H9 (cell line): ENCODE data around the gene ERMAP. TPM values are rescaled to one million over a fixed set of nuclear protein-coding genes. Genes with fewer than 3 reads are reported as not detected.

ENCODE experiments used
- DNase-seq: peaks from one replicate; pipeline ENCODE4 v3.0.0-alpha.2; 2017
- H2AFZ ChIP-seq: one replicate; pipeline ENCODE4 v1.6.1; 2013; ENCODE audit warnings: mild to moderate bottlenecking, low read length, control low read depth, moderate library complexity
- H2AK5ac ChIP-seq: 2 replicates; pipeline ENCODE4 v1.6.1; 2013; ENCODE audit warnings: low read length, control low read depth, mixed read lengths; ENCODE audit not compliant: insufficient read length
- H2BK120ac ChIP-seq: one replicate; pipeline ENCODE4 v1.6.1; 2013; ENCODE audit warnings: low read depth, mild to moderate bottlenecking, low read length, control low read depth, inconsistent platforms; ENCODE audit not compliant: poor library complexity, severe bottlenecking
- H2BK12ac ChIP-seq: 2 replicates; pipeline ENCODE4 v1.6.1; 2013; ENCODE audit warnings: low read length, control low read depth, mixed read lengths, low read depth; ENCODE audit not compliant: insufficient read length
- H2BK15ac ChIP-seq: 2 replicates; pipeline ENCODE4 v1.6.1; 2013; ENCODE audit warnings: low read depth, low read length, control low read depth
- H2BK20ac ChIP-seq: one replicate; pipeline ENCODE4 v1.6.1; 2013; ENCODE audit warnings: low read depth, mild to moderate bottlenecking, low read length, control low read depth, inconsistent platforms; ENCODE audit not compliant: poor library complexity, severe bottlenecking
- H2BK5ac ChIP-seq: 2 replicates; pipeline ENCODE4 v1.6.1; 2013; ENCODE audit warnings: low read length, control low read depth, mixed read lengths; ENCODE audit not compliant: insufficient read length
- H3K14ac ChIP-seq: 2 replicates; pipeline ENCODE4 v1.6.1; 2013; ENCODE audit warnings: low read length, control low read depth; ENCODE audit not compliant: insufficient read depth
- H3K18ac ChIP-seq: 2 replicates; pipeline ENCODE4 v1.6.1; 2013; ENCODE audit warnings: low read depth, mild to moderate bottlenecking, mixed read lengths, low read length, control low read depth; ENCODE audit not compliant: insufficient read length
- H3K23ac ChIP-seq: 2 replicates; pipeline ENCODE4 v1.6.1; 2013; ENCODE audit warnings: low read length, control low read depth, mixed read lengths, low read depth; ENCODE audit not compliant: insufficient read length
- H3K23me2 ChIP-seq: 2 replicates; pipeline ENCODE4 v1.6.1; 2013; ENCODE audit warnings: low read depth, mild to moderate bottlenecking, mixed read lengths, low read length, control low read depth; ENCODE audit not compliant: insufficient read length, poor library complexity, severe bottlenecking
- H3K27ac ChIP-seq: 2 replicates; pipeline ENCODE4 v1.5.1; 2013; ENCODE audit warnings: low read length, control low read depth, mixed read lengths, low read depth; ENCODE audit not compliant: insufficient read length
- H3K27me3 ChIP-seq: 2 replicates; pipeline ENCODE4 v1.6.1; 2013; ENCODE audit warnings: low read length, control low read depth, inconsistent platforms; ENCODE audit not compliant: insufficient read depth
- H3K4ac ChIP-seq: 2 replicates; pipeline ENCODE4 v1.6.1; 2013; ENCODE audit warnings: low read depth, mild to moderate bottlenecking, control low read depth, inconsistent platforms, low read length, moderate library complexity
- H3K4me1 ChIP-seq: 2 replicates; pipeline ENCODE4 v1.6.1; 2013; ENCODE audit warnings: low read length, control low read depth, inconsistent platforms; ENCODE audit not compliant: insufficient read depth
- H3K4me2 ChIP-seq: 2 replicates; pipeline ENCODE4 v1.6.1; 2013; ENCODE audit warnings: low read length, control low read depth, mixed read lengths; ENCODE audit not compliant: insufficient read length, insufficient read depth
- H3K56ac ChIP-seq: 2 replicates; pipeline ENCODE4 v1.6.1; 2013; ENCODE audit warnings: low read depth, mild to moderate bottlenecking, mixed read lengths, low read length, control low read depth; ENCODE audit not compliant: insufficient read length
- H3K79me1 ChIP-seq: 2 replicates; pipeline ENCODE4 v1.6.1; 2013; ENCODE audit warnings: low read depth, mild to moderate bottlenecking, moderate library complexity, low read length, control low read depth, inconsistent platforms; ENCODE audit not compliant: insufficient read depth, poor library complexity, severe bottlenecking
- H3K79me2 ChIP-seq: 2 replicates; pipeline ENCODE4 v1.6.1; 2013; ENCODE audit warnings: low read length, control low read depth, inconsistent platforms; ENCODE audit not compliant: insufficient read depth
- H3K9ac ChIP-seq: 2 replicates; pipeline ENCODE4 v1.6.1; 2013; ENCODE audit warnings: low read length, control low read depth, mixed read lengths; ENCODE audit not compliant: insufficient read length; ENCODE audit errors: extremely low read depth
- H3K9me3 ChIP-seq: one replicate; pipeline ENCODE4 v1.6.1; 2013; ENCODE audit warnings: low read depth, low read length, inconsistent platforms; ENCODE audit not compliant: control insufficient read depth
- H3T11ph ChIP-seq: one replicate; pipeline ENCODE4 v1.6.1; 2013; ENCODE audit warnings: mild to moderate bottlenecking, low read length, control low read depth, inconsistent platforms
- H4K20me1 ChIP-seq: one replicate; pipeline ENCODE4 v1.6.1; 2013; ENCODE audit not compliant: control insufficient read depth, insufficient read length, insufficient read depth
- H4K5ac ChIP-seq: 2 replicates; pipeline ENCODE4 v1.6.1; 2013; ENCODE audit warnings: low read depth, mild to moderate bottlenecking, mixed read lengths, low read length, control low read depth; ENCODE audit not compliant: insufficient read length
- H4K8ac ChIP-seq: replicated peaks from 2 replicates; pipeline ENCODE4 v1.6.1; 2013; ENCODE audit warnings: low read length, control low read depth, mixed read lengths, low read depth; ENCODE audit not compliant: insufficient read length
- H4K91ac ChIP-seq: 2 replicates; pipeline ENCODE4 v1.6.1; 2013; ENCODE audit warnings: low read depth, mild to moderate bottlenecking, moderate library complexity, mixed read lengths, low read length, control low read depth; ENCODE audit not compliant: insufficient read length
- H3K27ac Mint-ChIP-seq, 3 experiments: 2 replicates in 2 of 3; 3 replicates in 1 of 3; pipeline ENCODE4 v1.8.0; 2020 to 2021; ENCODE audit warnings: mixed read lengths in 3 of 3, mild to moderate bottlenecking in 1 of 3, moderate library complexity in 1 of 3
- H3K27me3 Mint-ChIP-seq: 2 replicates; pipeline ENCODE4 v1.8.0; 2021; ENCODE audit warnings: low read depth, mild to moderate bottlenecking, moderate library complexity, mixed read lengths
- H3K36me3 Mint-ChIP-seq, 3 experiments: 2 replicates in 2 of 3; 3 replicates in 1 of 3; pipeline ENCODE4 v1.8.0; 2020 to 2021; ENCODE audit warnings: low read depth in 3 of 3, mixed read lengths in 3 of 3; ENCODE audit not compliant: insufficient read depth in 1 of 3
- H3K4me1 Mint-ChIP-seq, 2 experiments: 2 replicates each; pipeline ENCODE4 v1.8.0; 2020; ENCODE audit warnings: mixed read lengths in 2 of 2
- H3K4me3 Mint-ChIP-seq, 2 experiments: 2 replicates in 1 of 2; 3 replicates in 1 of 2; pipeline ENCODE4 v1.8.0; 2020 to 2021; ENCODE audit warnings: mild to moderate bottlenecking in 2 of 2, mixed read lengths in 2 of 2, moderate library complexity in 1 of 2
- H3K9me3 Mint-ChIP-seq, 2 experiments: 2 replicates in 1 of 2; 3 replicates in 1 of 2; pipeline ENCODE4 v1.8.0; 2020; ENCODE audit warnings: mild to moderate bottlenecking in 2 of 2, mixed read lengths in 2 of 2, moderate library complexity in 1 of 2
- WGBS: extraction: QIAGEN DNeasy Blood & Tissue Kit; methylation state at CpG from one replicate; pipeline ENCODE4 v1.1.7; 2013; ENCODE audit warnings: missing lambda C conversion rate, low lambda C conversion rate, mixed read lengths; ENCODE audit not compliant: insufficient read length; ENCODE audit errors: extremely low coverage; 5-methylcytosine and 5-hydroxymethylcytosine counted together
- total RNA-seq: library from RNA; stranded (reverse); gene quantifications from 2 replicates; pipeline ENCODE4 v1.2.1, GENCODE V29; 2021
- TF ChIP-seq, protein P1 (sequence below): fragments of 200-600 bp; sonication (generic); conservative IDR thresholded peaks from 3 replicates; pipeline ENCODE4 v1.8.0; 2021; ENCODE audit warnings: antibody characterized with exemption, mild to moderate bottlenecking

Gene ERMAP
- total RNA-seq, 1 experiment from 2014 or later: 4.5 TPM

- no peak overlapping the region for H4K8ac ChIP-seq
- H3K23me2 ChIP-seq: no peaks in the 10 kb centered on the region
- H3K18ac ChIP-seq: no peak overlapping the region
- H2AFZ ChIP-seq: no peak overlapping the region
- H3K4me2 ChIP-seq: no peak overlapping the region
- H4K91ac ChIP-seq: no peak overlapping the region
- H2BK120ac ChIP-seq: no peak overlapping the region
- H3K79me2 ChIP-seq: no peaks in the 10 kb centered on the region
- H3K4me1 ChIP-seq: no peaks in the 10 kb centered on the region
- H3K27me3 ChIP-seq: no peaks in the 10 kb centered on the region
- H3K9ac ChIP-seq: no peak overlapping the region
- H3K4ac ChIP-seq: no peak overlapping the region
- H3K4me3 Mint-ChIP-seq: no peak overlapping the region
- TF ChIP-seq, protein P1, sequence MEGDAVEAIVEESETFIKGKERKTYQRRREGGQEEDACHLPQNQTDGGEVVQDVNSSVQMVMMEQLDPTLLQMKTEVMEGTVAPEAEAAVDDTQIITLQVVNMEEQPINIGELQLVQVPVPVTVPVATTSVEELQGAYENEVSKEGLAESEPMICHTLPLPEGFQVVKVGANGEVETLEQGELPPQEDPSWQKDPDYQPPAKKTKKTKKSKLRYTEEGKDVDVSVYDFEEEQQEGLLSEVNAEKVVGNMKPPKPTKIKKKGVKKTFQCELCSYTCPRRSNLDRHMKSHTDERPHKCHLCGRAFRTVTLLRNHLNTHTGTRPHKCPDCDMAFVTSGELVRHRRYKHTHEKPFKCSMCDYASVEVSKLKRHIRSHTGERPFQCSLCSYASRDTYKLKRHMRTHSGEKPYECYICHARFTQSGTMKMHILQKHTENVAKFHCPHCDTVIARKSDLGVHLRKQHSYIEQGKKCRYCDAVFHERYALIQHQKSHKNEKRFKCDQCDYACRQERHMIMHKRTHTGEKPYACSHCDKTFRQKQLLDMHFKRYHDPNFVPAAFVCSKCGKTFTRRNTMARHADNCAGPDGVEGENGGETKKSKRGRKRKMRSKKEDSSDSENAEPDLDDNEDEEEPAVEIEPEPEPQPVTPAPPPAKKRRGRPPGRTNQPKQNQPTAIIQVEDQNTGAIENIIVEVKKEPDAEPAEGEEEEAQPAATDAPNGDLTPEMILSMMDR: no peak
- no peak overlapping the region for H3K14ac ChIP-seq
- no CpG with 5 or more reads among the region's 1 CpG for WGBS
- H3K36me3 Mint-ChIP-seq: peaks cover 18 to 70% (median 56%) of the 10 kb centered on the region in 3 experiments
- H4K20me1 ChIP-seq: no peaks in the 10 kb centered on the region
- no peaks in the 10 kb centered on the region for H3K79me1 ChIP-seq
- no peak overlapping the region for H2AK5ac ChIP-seq
- no peak overlapping the region for H4K5ac ChIP-seq
- 0 out of 4 replicates have a peak, but pooled peaks cover 0 to 3% of the 10 kb centered on the region in 2 experiments for H3K4me1 Mint-ChIP-seq
- no peaks in the 10 kb centered on the region for H3K9me3 ChIP-seq
- H2BK5ac ChIP-seq: no peak overlapping the region
- no peak overlapping the region for H2BK15ac ChIP-seq
- no peak overlapping the region for H2BK20ac ChIP-seq
- no peak for DNase-seq
- no peak overlapping the region for H2BK12ac ChIP-seq
- H3K27ac Mint-ChIP-seq: no peak overlapping the region
- no peak overlapping the region for H3K23ac ChIP-seq
- no peak overlapping the region for H3T11ph ChIP-seq
- H3K27me3 Mint-ChIP-seq: no peaks in the 10 kb centered on the region
- no peak overlapping the region for H3K27ac ChIP-seq
- no peak overlapping the region for H3K56ac ChIP-seq
- no peaks in the 10 kb centered on the region for H3K9me3 Mint-ChIP-seq
These were observed 36.7 kb upstream of the ERMAP start for GRCh38 chr1:42780176-42780575.
